Cardiac muscle cell (in vitro differentiated cells and primary cell): Measurements from ENCODE around the gene ITGAX. TPM values are rescaled to one million over a fixed set of nuclear protein-coding genes. Genes with fewer than 3 reads are reported as not detected.
"Not testable (repeated sequence)": the region's sequence is repeated elsewhere in the genome, so short reads cannot be mapped to it uniquely, and the experiment has no call there.

Source experiments
- DNase-seq, 2 donors: peaks; one replicate each; pipeline versions ENCODE4 v3.0.0 to v3.0.0-alpha.2; 2010 to 2017; ENCODE audit warnings: low read depth in 1 of 2, low spot score in 1 of 2
- H3K27ac ChIP-seq: fragments of 200-600 bp; sonication (generic); 2 replicates; pipeline ENCODE4 v1.5.1; 2016
- H3K27me3 ChIP-seq: fragments of 200-600 bp; sonication (generic); 2 replicates; pipeline ENCODE4 v1.6.0; 2016; ENCODE audit warnings: control low read depth
- H3K36me3 ChIP-seq: fragments of 200-600 bp; sonication (generic); 2 replicates; pipeline ENCODE4 v1.5.1; 2016; ENCODE audit warnings: control low read depth
- H3K4me1 ChIP-seq: fragments of 200-600 bp; sonication (generic); 2 replicates; pipeline ENCODE4 v1.8.1; 2017; ENCODE audit warnings: low read depth, mild to moderate bottlenecking, mixed run types
- H3K4me3 ChIP-seq: fragments of 200-600 bp; sonication (generic); 2 replicates; pipeline ENCODE4 v1.5.1; 2016; ENCODE audit warnings: mild to moderate bottlenecking
- H3K9me3 ChIP-seq: fragments of 200-600 bp; sonication (generic); 2 replicates; pipeline ENCODE4 v1.5.1; 2017; ENCODE audit warnings: low read depth, mild to moderate bottlenecking, control low read depth
- CTCF ChIP-seq: IDR thresholded peaks from 2 replicates; pipeline ENCODE4 v1.5.1; 2012; ENCODE audit warnings: low read depth, mild to moderate bottlenecking, low read length
- polyA plus RNA-seq: library from polyadenylated mRNA; unstranded; fragments of >200 nt; fragmentation: Nextera tagmentation; extraction: Ambion mirVana; gene quantifications from 2 replicates; pipeline ENCODE4 v1.2.1, GENCODE V29; 2016
- total RNA-seq: library from RNA; depleted of rRNA; stranded (reverse); fragments of >200 nt; gene quantifications from 2 replicates; pipeline ENCODE4 v1.2.3, GENCODE V29; 2016

ITGAX gene
- 0.53 and 0.69 TPM in 2 replicates for total RNA-seq
- not detected in 2 replicates for polyA plus RNA-seq

- peaks cover 4% of the 10 kb centered on the region for H3K27me3 ChIP-seq
- DNase-seq = peak in 1 of 2 donors; percentile 61
- no peaks in the 10 kb centered on the region for H3K9me3 ChIP-seq
- no peaks in the 10 kb centered on the region for H3K36me3 ChIP-seq
- no peak for TF ChIP-seq CTCF
- H3K4me3 ChIP-seq = no peak within 1 kb of the TSS
- H3K27ac ChIP-seq = no peak within 1 kb of the TSS
- H3K4me1 ChIP-seq = peaks cover 11% of the 10 kb centered on the region
Observed at GRCh38 chr16:31354394-31355291, at the start of gene ITGAX. ITGAX (plus strand) TSS chr16:31355176; CDS start chr16:31355255, 79 bp downstream.

- no peak overlapping the region for H3K27ac ChIP-seq
- H3K4me3 ChIP-seq = no peak overlapping the region
- DNase-seq = no peak
- H3K36me3 ChIP-seq = no peaks in the 10 kb centered on the region
- no peaks in the 10 kb centered on the region for H3K27me3 ChIP-seq
- TF ChIP-seq CTCF = no peak
- no peaks in the 10 kb centered on the region for H3K9me3 ChIP-seq
- H3K4me1 ChIP-seq = no peaks in the 10 kb centered on the region
Observed at GRCh38 chr16:31305219-31305618, 49.8 kb upstream of the ITGAX start.

GRCh38 chr16:31308381-31308780 is 46.6 kb upstream of the ITGAX start:
- not testable (repeated sequence) for H3K4me1 ChIP-seq, DNase-seq, H3K9me3 ChIP-seq, H3K27ac ChIP-seq, H3K36me3 ChIP-seq, H3K27me3 ChIP-seq, H3K4me3 ChIP-seq

GRCh38 chr16:31322500-31322899 is 32.5 kb upstream of the ITGAX start:
- no peak for DNase-seq
- H3K27ac ChIP-seq = no peak overlapping the region
- no peaks in the 10 kb centered on the region for H3K4me1 ChIP-seq
- no peaks in the 10 kb centered on the region for H3K9me3 ChIP-seq
- no peaks in the 10 kb centered on the region for H3K27me3 ChIP-seq
- no peaks in the 10 kb centered on the region for H3K36me3 ChIP-seq
- TF ChIP-seq CTCF = no peak
- H3K4me3 ChIP-seq = no peak overlapping the region

- Histone ChIP-seq H3K27me3 (peaks cover under 1% of the 10 kb centered on the region), H3K27ac (no peak overlapping the region), H3K4me3 (no peak overlapping the region), H3K4me1 (no peaks in the 10 kb centered on the region), H3K9me3 (no peaks in the 10 kb centered on the region), H3K36me3 (no peaks in the 10 kb centered on the region)
- no peak for TF ChIP-seq CTCF
- no peak for DNase-seq
Observed at GRCh38 chr16:31323959-31324629, 30.9 kb upstream of the ITGAX start.

GRCh38 chr16:31325171-31325570 is 29.8 kb upstream of the ITGAX start:
- DNase-seq = no peak
- H3K36me3 ChIP-seq = no peaks in the 10 kb centered on the region
- no peak overlapping the region for H3K27ac ChIP-seq
- TF ChIP-seq CTCF = no peak
- H3K9me3 ChIP-seq = no peaks in the 10 kb centered on the region
- peaks cover 12% of the 10 kb centered on the region for H3K27me3 ChIP-seq
- H3K4me1 ChIP-seq = no peaks in the 10 kb centered on the region
- H3K4me3 ChIP-seq = no peak overlapping the region
